OCI-LY7 (cell line): Measurements from ENCODE around the gene ARHGEF11. TPM values are rescaled to one million over a fixed set of nuclear protein-coding genes. Genes with fewer than 3 reads are reported as not detected.
A peak's percentile ranks its signal among the peaks of the same experiment; 100 is the strongest.

Experiments used
- Bru-seq: library from RNA; stranded (reverse); fragments of 400-500 nt; gene quantifications from one replicate; lab custom pipeline; 2021; lab: Mats Ljungman, UMichigan
- BruChase-seq, 2 experiments: library from RNA; stranded (reverse); fragments of 400-500 nt; gene quantifications; one replicate each; lab custom pipeline; 2021; lab: Mats Ljungman, UMichigan
- BruUV-seq: library from RNA; stranded (reverse); fragments of 400-500 nt; replicated peaks from 2 replicates; lab custom pipeline; 2021; lab: Mats Ljungman, UMichigan
- CTCF ChIA-PET: fragments of 300-600 bp; sonication (Branson Sonifier 250); formaldehyde crosslinking; loops from one replicate; lab custom pipeline; 2022; ENCODE audit warnings: antibody characterized with exemption; ENCODE audit not compliant: unreplicated experiment; lab: Charles Lee
- POLR2A ChIA-PET: fragments of 300-600 bp; sonication (Branson Sonifier 250); formaldehyde crosslinking; loops from one replicate; lab custom pipeline; 2022; ENCODE audit warnings: antibody characterized with exemption; lab: Charles Lee
- DNase-seq: peaks from one replicate; pipeline ENCODE4 v3.0.0-alpha.2; 2015; ENCODE audit warnings: low spot score
- H2AFZ ChIP-seq: fragments of 200-600 bp; sonication (generic), shearing (Covaris generic); 2 replicates; pipeline ENCODE4 v1.6.1; 2014; ENCODE audit warnings: mild to moderate bottlenecking, antibody characterized with exemption, low read length, moderate library complexity
- H3K27ac ChIP-seq: fragments of 200-600 bp; sonication (generic); 2 replicates; pipeline ENCODE4 v1.5.1; 2014; ENCODE audit warnings: mixed run types, low read depth, mild to moderate bottlenecking, moderate library complexity, low read length, inconsistent platforms; ENCODE audit not compliant: poor library complexity, severe bottlenecking
- H3K36me3 ChIP-seq: fragments of 200-600 bp; sonication (generic); 2 replicates; pipeline ENCODE4 v1.6.1; 2014; ENCODE audit warnings: mild to moderate bottlenecking, antibody characterized with exemption, low read length, moderate library complexity, mixed read lengths; ENCODE audit not compliant: insufficient read depth
- H3K4me1 ChIP-seq: fragments of 200-600 bp; sonication (generic); 2 replicates; pipeline ENCODE4 v1.5.1; 2014; ENCODE audit warnings: mild to moderate bottlenecking, low read length; ENCODE audit not compliant: insufficient read depth, poor library complexity, severe bottlenecking
- H3K4me2 ChIP-seq: fragments of 200-600 bp; sonication (generic); 2 replicates; pipeline ENCODE4 v1.6.1; 2014; ENCODE audit warnings: mild to moderate bottlenecking, low read length
- H3K4me3 ChIP-seq: fragments of 200-600 bp; sonication (generic); 2 replicates; pipeline ENCODE4 v1.5.1; 2014; ENCODE audit warnings: mild to moderate bottlenecking, low read depth, low read length; ENCODE audit not compliant: poor library complexity, severe bottlenecking
- H3K79me2 ChIP-seq: fragments of 200-600 bp; sonication (generic); 2 replicates; pipeline ENCODE4 v1.6.1; 2016; ENCODE audit warnings: low read depth, mild to moderate bottlenecking, low read length, moderate library complexity, mixed read lengths; ENCODE audit not compliant: insufficient read depth
- H3K9me2 ChIP-seq: fragments of 200-600 bp; sonication (generic); 2 replicates; pipeline ENCODE4 v1.6.1; 2016; ENCODE audit warnings: mild to moderate bottlenecking, low read length, mixed read lengths; ENCODE audit not compliant: insufficient read depth
- H3K9me3 ChIP-seq: fragments of 200-600 bp; sonication (generic); 2 replicates; pipeline ENCODE4 v1.6.1; 2014; ENCODE audit warnings: mild to moderate bottlenecking, mixed run types, low read length, mixed read lengths
- H4K20me1 ChIP-seq: fragments of 200-600 bp; sonication (generic); 2 replicates; pipeline ENCODE4 v1.6.1; 2014; ENCODE audit warnings: mild to moderate bottlenecking, antibody characterized with exemption, low read length, moderate library complexity, mixed read lengths; ENCODE audit not compliant: insufficient read depth
- CTCF ChIP-seq: fragments of 200-600 bp; sonication (generic); conservative IDR thresholded peaks from 2 replicates; pipeline ENCODE4 v1.5.1; 2014; ENCODE audit warnings: mild to moderate bottlenecking, antibody characterized with exemption, low read length, moderate library complexity, mixed read lengths
- EZH2phosphoT487 ChIP-seq: fragments of 200-600 bp; sonication (generic); IDR thresholded peaks from 2 replicates; pipeline ENCODE4 v1.6.1; 2018; ENCODE audit warnings: low read depth, borderline replicate concordance, mild to moderate bottlenecking, mixed run types, antibody characterized with exemption, low read length, moderate library complexity, mixed read lengths
- intact Hi-C: fragments of 100-400 bp; cut with micrococcal nuclease; formaldehyde crosslinking; loops from one replicate; pipeline ENCODE4 v1.10.0; 2022; ENCODE audit not compliant: unreplicated experiment
- long read RNA-seq: library from polyadenylated mRNA; stranded (forward); transcript quantifications from one replicate; pipeline ENCODE4 v2.0.0, GENCODE V29; 2022
- total RNA-seq, 2 experiments: library from RNA; depleted of rRNA in 1 of 2; stranded (reverse); fragments of >200 nt in 1 of 2; shearing (Covaris generic) in 1 of 2; gene quantifications; 2 replicates each; pipeline ENCODE4 v1.2.3, GENCODE V29; 2014 to 2022

Gene ARHGEF11
- total RNA-seq (2014; rRNA removed; shearing (Covaris generic)) (1.5 and 1.8 TPM in 2 replicates), total RNA-seq (2022) (3.4 and 3.8 TPM in 2 replicates), Bru-seq, nascent RNA (percentile 29 among the genes with signal in this experiment), BruChase-seq, experiment 1, labeled RNA remaining after a 6-hour chase (percentile 27 among the genes with signal in this experiment), BruChase-seq, experiment 2, labeled RNA remaining after a 2-hour chase (percentile 30 among the genes with signal in this experiment)
- long read RNA-seq, partial matches to known transcripts = 1 of 3 reads
- long read RNA-seq, other reads (novel, unspliced or antisense) = 2 of 3 reads

GRCh38 chr1:157045250-157046218 lies at the start of gene ARHGEF11:
Gene ARHGEF11 (minus strand): TSS chr1:157045742. CDS start chr1:157044330, 1,412 bp downstream.
- Histone ChIP-seq H3K9me2 (no peaks in the 10 kb centered on the region), H3K4me2 (no peak within 1 kb of the TSS; the same call in 1 of the 2 replicates), H4K20me1 (no peaks in the 10 kb centered on the region), H2AFZ (no peak within 1 kb of the TSS), H3K9me3 (no peaks in the 10 kb centered on the region), H3K4me1 (no peaks in the 10 kb centered on the region), H3K27ac (no peak within 1 kb of the TSS), H3K36me3 (no peaks in the 10 kb centered on the region), H3K4me3 (no peak within 1 kb of the TSS), H3K79me2 (no peaks in the 10 kb centered on the region)
- TF ChIP-seq CTCF = no peak
- TF ChIP-seq EZH2phosphoT487 = no peak
- intact Hi-C loops = no loop called here
- DNase-seq = no peak
- CTCF ChIA-PET = no interaction called here
- no TSS peak for BruUV-seq
- POLR2A ChIA-PET = no interaction called here

- Histone ChIP-seq H4K20me1 (0 out of 2 replicates have a peak, but pooled peaks cover 5% of the 10 kb centered on the region), H3K4me2 (no peak overlapping the region), H3K4me3 (no peak overlapping the region), H3K79me2 (no peaks in the 10 kb centered on the region), H2AFZ (no peak overlapping the region), H3K36me3 (no peaks in the 10 kb centered on the region), H3K4me1 (no peaks in the 10 kb centered on the region), H3K27ac (no peak overlapping the region), H3K9me2 (no peaks in the 10 kb centered on the region), H3K9me3 (no peaks in the 10 kb centered on the region)
- intact Hi-C loops = no loop called here
- no peak for DNase-seq
- BruUV-seq = no TSS peak
- no peak for TF ChIP-seq CTCF
- no peak for TF ChIP-seq EZH2phosphoT487
- POLR2A ChIA-PET = interaction anchor here (0.7 kb wide), 1 partner anchor 130 kb away, joined by 3 read pairs; no protein-coding TSS in a partner anchor
- CTCF ChIA-PET = interaction anchor here (0.6 kb wide), 2 partner anchors 22 to 947 kb away, joined by 3 read pairs; no protein-coding TSS in a partner anchor
Observed at GRCh38 chr1:157095091-157095490, 49.5 kb upstream of the ARHGEF11 start.
